ENCODE measurements around the gene ASTN1.
A peak's percentile ranks its signal among the peaks of the same experiment; 100 is the strongest.

The ASTN1 gene

DNA sequence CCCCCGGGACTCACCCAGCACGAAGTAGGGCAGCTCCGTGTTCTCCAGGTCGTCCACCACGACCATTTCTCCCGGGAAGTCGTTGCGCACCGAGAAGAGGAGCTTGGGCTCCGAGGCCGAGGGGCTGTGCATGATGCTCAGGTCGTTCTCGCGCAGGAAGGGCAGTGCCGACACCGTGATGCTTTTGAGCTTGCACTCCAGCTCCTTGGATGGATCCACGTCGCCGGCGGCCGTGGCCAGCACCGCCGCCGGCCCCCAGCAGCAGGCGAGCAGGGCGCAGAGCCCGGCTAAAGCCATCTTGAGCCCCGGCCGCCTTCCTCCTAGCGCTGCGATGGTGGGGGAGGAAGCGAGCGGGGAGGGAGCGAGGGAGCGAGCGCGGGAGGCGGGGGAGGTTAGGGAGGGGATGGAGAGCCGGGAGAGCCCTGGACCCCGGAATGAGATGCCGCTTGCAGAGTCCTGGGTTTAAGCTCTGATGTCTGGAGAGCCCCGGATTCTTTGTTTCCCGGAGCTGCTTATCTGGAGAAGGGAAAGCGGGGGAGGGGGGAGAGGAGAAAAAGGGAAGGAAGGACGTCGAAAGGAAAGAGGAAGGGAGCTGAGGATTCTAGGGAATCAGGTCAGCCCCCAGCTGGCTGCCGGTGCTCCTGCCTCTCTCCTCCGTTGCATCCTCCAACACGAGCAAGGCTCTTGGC lies at the start of gene ASTN1:
TSS of gene ASTN1 (minus strand) at position 333 of the 689 bp plus-strand sequence. CDS start at position 297, 36 bp downstream.
- no peak for DNase-seq (ENCODE audit: low spot score)

GRCh38 chr1:177211231-177211630 lies 46.7 kb upstream of the ASTN1 start:
- DNase-seq (ENCODE audit: low spot score): no peak

DNA sequence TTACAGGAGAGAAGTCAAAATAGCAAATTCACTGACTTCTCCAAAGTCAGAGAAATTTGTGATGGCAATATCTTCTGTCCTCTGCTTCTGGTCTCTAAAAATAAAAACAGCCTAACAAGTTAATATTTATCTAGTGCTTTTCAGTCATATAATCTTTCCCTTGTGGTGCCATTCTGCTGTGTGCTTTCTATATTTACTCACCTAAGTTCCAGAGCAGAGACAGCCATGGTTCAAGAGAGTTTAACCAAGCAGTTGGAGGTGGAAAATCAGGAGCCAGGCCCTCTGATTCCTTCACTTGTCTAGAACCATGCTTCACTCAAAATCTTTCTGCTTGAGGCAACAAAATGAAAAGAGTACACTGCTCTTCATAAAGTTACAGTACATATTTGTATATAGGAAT lies 45.6 kb upstream of the ASTN1 start:
- no peak for DNase-seq (ENCODE audit: low spot score)

- DNase-seq (ENCODE audit: low spot score): no peak
Observed at GRCh38 chr1:177209357-177209756, 44.8 kb upstream of the ASTN1 start.

GRCh38 chr1:177208920-177209319 lies 44.4 kb upstream of the ASTN1 start:
- DNase-seq (ENCODE audit: low spot score): no peak

DNA sequence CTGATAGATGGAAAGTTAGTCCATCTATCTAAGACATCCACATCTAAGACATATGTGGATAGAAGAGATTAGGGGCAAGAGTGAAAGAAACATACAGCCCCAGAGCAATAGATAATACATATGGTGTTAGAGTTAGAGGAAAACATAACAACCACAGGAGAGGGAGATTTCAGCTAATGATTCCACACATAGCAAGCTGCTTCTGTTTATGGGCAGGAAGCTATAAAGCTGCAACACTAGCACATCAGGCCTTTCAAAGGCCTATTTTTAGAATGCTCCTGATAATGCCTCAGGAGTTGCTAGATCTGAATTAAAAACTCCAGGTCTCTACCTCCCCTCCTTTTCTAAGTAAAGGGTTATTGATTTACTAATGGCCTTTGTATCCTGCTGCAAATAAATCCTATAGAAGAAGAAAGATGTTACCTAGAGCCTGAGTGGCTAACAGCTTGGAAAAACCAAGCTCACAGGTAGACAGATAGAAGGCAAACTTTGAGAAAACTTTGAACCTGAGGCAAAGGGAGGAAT lies 42.4 kb upstream of the ASTN1 start:
- no peak for DNase-seq (ENCODE audit: low spot score)

GRCh38 chr1:177200290-177200689 lies 35.8 kb upstream of the ASTN1 start:
- no peak for DNase-seq (ENCODE audit: low spot score)

DNA sequence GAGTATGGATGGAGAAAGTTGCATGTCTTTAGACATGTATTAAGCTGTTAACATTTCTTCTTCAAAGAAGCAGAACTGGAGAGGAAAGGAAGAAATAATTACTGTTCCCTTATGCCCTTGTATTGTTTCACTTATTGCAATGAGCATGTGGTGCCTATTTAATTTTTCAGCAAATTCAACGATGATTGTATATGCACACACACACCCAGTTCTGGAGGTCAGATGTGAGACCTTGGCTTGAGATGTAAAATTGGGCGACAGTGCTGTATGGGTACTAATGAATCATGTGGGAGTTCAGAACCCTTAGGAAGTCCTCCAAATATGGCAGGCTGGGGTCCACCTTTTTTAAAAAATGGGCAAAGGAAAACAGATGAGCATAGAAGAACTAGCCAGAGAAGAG lies 33.7 kb upstream of the ASTN1 start:
- DNase-seq (ENCODE audit: low spot score): no peak

DNA sequence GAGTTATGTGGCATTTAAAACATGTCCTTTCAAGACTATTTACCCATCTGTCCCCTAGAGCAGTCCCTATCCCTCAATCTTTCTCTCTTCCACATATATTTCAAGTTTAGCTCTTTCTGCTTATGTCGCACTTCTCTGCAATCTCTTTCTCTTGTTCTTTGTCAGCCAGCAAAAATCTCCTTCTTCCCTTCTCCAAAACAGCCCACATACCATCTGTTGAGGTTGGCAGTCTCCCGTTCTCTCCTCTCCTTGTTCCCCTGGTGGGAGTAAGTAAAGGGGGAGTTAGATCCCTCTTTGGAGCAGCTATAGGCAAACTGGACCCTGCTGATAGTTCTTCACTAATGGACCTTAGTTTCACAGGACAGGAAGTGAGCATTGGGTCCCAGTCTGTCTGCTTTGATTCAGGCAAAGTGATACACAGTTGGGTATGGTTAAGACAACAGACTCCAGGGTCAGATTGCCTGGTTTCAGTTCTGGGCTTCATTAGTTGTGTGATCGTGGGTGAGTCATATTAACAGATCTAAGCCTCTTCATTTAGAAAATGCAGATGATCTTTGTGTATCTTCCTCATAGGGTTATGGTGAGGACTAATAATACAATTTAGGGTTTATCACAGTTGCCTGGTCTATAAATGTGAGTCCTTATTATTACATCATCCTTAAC lies 25.9 kb upstream of the ASTN1 start:
- DNase-seq (ENCODE audit: low spot score): no peak

DNA sequence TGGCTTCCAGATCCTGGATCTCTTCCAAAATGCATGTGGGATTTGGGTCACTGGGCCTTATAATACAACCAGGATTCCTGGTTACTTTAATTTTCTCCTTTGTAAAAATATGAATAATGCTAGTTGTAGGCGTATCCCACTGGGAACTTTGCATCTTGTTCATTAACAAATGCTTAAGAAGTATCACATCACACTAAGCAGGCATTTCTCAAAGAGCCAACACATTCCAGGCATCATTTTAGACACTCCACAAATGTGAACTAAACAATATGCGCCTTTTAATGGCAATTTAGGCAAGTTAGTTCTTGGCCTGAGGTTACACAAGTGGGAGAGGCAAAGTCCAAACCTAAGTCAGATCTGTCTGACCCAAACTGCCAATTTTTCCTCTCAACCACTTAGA lies 22.1 kb upstream of the ASTN1 start:
- no peak for DNase-seq (ENCODE audit: low spot score)

- peak; percentile 26 for DNase-seq (ENCODE audit: low spot score)
Observed at GRCh38 chr1:177185209-177185608, 20.7 kb upstream of the ASTN1 start.

- DNase-seq (ENCODE audit: low spot score): no peak
Observed at GRCh38 chr1:177183836-177184235, 19.3 kb upstream of the ASTN1 start.

DNA sequence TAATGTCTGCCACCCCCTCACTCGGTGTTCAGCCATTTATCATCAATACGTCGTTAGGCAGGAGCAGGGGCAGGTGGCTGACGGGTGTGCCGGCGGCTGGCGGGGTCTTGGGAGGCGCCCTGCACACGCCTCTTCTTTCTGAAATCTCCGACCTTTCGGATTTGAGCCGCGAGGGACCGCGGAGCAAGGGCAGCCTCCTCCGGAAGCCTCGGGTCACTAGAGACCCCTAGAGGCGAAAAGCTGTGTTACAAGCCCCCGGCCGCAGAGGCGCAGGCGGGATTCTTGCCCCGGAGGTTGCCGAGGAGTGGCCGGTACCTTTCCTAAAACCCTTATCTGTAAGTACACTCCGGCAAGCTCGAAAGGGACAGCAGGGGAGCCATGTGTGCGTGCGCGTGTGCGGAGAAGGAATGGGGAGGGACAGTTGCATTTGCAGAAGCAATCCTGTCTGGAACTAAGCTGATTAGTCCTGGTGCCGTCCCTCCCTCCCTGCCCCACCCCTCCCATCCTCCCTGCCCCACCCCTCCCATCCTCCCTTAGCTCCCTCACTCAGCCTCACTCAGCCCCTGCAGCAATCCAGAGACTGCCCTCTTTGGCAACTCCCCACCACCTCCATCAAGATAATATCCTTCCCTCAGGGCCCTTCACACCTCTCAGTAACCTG lies 17.2 kb upstream of the ASTN1 start:
- peak; percentile 61 for DNase-seq (ENCODE audit: low spot score)

- no peak for DNase-seq (ENCODE audit: low spot score)
Observed at GRCh38 chr1:177181280-177181630, 16.7 kb upstream of the ASTN1 start.

DNA sequence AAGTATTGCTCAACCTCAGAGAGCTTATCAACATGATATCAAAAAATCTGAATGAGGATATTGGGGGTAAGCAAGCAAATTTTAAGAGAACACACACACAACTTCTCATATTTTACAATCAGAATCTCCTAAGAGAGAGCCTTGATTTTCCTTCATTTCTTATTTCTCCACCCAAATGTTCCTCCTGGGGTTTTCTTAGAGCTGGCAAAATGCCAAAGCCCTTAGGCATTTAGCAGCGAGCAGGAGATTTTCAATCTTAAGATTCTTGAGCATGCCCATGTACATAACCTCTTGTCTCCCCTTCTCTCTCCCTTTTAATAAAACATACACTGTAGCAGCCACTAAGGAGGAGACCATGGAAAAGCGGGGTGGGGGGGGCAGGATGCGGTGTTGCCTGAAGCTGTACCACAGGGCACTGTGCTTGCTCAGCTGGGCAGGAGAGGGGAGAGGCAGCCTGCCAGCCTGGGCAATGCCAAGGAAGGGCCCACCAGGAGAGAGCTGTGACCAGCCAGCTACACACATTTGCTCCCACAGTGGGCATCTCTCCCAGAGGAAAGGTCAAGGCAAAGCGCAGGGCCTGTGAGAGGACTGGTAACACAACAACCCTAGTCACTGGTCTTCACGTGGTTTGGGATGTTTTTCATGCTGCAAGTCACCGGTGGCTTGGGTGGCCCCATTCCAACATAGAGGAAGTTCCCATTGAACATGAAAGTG lies 10.6 kb upstream of the ASTN1 start:
- DNase-seq (ENCODE audit: low spot score): no peak

- no peak for DNase-seq (ENCODE audit: low spot score)
Observed at GRCh38 chr1:177173976-177174375, 9.5 kb upstream of the ASTN1 start.

- DNase-seq (ENCODE audit: low spot score): no peak
Observed at GRCh38 chr1:177172866-177173265, 8.4 kb upstream of the ASTN1 start.

DNA sequence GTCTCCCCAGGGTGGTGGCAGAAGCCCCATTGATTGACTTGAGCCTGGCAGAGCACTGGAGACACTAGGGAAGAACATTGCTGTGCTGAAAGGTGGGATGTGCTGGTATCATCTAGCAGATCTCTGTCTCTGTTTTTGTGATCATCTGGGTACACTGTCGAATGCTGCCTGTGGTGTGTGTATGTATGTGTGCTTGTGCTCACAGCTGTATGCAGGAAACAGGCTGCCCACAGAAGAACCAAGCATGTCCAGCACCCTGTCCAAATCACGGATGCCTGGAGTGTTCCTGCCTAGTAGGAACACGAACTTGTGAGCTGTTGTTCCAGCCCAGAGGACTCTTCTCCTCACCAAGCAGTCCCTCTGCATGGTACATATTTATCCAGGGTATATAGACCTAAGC lies 7.8 kb upstream of the ASTN1 start:
- DNase-seq (ENCODE audit: low spot score): no peak

DNA sequence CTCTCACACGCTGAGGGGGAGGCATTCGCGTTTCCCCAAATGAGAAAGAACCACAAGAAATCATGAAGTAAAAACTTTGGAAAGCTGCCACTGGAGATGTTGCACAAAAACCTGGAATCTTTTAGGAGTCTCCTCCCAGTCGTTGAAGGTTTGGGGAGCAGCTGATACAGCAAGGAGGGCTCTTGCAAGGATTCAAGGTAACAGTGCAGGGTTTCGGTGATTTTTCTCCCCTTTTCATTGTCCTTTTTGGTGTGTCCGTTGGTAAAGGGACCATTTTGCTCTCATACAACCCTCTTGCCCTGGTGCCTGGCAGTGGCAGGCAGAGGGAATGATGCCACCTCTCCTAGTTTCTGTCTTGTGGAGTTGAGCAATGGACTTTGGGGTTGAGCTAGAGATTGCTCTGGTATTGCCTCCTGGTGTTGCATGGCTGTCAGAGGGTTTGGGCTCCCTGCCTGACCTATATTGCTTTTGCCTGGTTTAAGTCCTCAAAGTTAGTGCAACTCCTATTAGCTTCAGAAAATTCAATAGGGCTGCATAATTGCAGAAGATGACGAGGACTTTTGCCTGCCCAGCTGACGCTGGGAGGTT lies 7.1 kb upstream of the ASTN1 start:
- no peak for DNase-seq (ENCODE audit: low spot score)

DNA sequence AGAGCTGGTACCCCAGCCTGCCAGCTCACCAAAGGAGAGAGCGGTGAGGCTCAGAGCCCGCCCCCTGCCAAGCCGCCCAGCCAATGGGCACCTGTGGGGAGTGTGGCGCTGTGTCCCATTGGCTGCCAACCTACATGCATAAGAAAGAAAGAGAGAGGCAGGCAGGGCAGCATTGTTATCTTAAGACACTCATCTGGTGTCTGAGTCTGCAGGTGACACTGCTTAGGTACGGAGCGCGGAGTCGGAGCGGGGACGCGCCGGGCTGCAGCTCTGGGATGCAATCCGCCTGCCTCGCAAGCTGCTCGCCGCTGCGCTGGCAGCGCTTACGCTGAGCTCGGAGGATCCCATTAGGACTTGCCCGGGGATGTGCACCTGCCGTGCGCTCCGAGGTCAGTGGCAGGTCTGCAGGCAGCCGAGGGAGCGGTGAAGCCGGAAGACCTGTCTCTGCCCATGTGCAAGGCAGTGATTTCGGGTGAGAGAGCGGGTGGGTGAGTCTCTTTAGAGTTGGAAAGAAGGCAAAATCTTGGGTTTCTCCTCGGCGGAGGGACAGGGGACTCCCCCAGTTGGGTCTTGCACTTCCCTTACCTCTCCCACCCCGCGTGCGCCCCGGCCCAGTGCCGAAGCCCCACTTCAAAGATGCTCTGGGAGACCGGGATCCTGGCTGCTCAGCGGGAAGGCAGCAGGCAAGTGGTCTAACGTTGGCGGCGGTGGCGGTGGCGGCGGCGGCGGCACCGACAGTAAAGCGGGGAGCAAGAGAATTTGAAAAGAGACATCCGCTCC lies 6.4 kb upstream of the ASTN1 start, which contains the start of gene BRINP2:
TSS of gene BRINP2 (plus strand) at position 203 of the 780 bp plus-strand sequence. CDS start 58,919 bp downstream, outside the sequence.
- no peak for DNase-seq (ENCODE audit: low spot score)

GRCh38 chr1:177165069-177165439 lies 542 bp upstream of the ASTN1 start:
- no peak for DNase-seq (ENCODE audit: low spot score)

Data from NAMALWA (cell line).